ENCODE data around the gene KIRREL2.
"Not testable (repeated sequence)": the region's sequence is repeated elsewhere in the genome, so short reads cannot be mapped to it uniquely, and the experiment has no call there.

The KIRREL2 gene
- total RNA-seq: 0.13 to 0.20 reads per million in 2 donors

DNA sequence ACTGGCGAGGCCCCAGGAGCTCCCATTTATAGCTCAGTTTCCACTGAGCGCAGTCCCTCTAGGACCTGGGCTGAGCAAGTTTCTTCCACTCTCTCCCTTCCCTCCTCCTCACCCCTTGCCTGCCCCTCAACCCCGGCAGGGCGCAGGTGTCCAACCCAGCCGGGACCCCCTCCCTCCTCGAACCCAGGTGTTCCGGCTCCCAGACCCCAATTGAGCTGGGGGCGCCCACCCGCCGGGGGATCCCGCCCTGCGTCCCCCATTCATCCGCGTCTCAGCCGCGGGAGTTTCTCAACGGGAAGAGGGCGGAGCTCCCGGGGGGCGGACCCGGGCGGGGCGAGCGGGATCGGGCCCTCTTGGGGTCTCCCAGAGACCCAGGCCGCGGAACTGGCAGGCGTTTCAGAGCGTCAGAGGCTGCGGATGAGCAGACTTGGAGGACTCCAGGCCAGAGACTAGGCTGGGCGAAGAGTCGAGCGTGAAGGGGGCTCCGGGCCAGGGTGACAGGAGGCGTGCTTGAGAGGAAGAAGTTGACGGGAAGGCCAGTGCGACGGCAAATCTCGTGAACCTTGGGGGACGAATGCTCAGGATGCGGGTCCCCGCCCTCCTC lies at the start of gene KIRREL2:
TSS of gene KIRREL2 (plus strand) at position 366 of the 604 bp plus-strand sequence. CDS start at position 575, 209 bp downstream.
- DNase-seq: no peak

DNA sequence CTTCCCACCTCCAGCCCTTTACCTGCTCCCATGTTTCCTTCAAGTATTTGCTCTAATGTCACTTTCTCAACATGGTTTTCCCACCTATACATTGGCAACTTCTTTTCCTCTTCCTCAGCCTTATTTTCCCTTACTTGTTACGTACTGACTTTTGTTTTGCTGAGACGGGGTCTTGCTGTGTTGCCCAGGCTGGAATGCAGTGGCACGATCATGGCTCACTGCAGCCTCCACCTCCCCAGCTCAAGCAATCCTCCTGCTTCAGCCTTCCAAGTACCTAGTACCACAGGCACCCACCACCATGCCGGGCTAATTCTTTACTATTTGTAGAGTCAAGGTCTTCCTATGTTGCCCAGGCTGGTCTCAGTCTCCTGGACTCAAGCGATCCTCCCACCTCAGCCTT lies 49.1 kb upstream of the KIRREL2 start:
- DNase-seq: no peak

DNA sequence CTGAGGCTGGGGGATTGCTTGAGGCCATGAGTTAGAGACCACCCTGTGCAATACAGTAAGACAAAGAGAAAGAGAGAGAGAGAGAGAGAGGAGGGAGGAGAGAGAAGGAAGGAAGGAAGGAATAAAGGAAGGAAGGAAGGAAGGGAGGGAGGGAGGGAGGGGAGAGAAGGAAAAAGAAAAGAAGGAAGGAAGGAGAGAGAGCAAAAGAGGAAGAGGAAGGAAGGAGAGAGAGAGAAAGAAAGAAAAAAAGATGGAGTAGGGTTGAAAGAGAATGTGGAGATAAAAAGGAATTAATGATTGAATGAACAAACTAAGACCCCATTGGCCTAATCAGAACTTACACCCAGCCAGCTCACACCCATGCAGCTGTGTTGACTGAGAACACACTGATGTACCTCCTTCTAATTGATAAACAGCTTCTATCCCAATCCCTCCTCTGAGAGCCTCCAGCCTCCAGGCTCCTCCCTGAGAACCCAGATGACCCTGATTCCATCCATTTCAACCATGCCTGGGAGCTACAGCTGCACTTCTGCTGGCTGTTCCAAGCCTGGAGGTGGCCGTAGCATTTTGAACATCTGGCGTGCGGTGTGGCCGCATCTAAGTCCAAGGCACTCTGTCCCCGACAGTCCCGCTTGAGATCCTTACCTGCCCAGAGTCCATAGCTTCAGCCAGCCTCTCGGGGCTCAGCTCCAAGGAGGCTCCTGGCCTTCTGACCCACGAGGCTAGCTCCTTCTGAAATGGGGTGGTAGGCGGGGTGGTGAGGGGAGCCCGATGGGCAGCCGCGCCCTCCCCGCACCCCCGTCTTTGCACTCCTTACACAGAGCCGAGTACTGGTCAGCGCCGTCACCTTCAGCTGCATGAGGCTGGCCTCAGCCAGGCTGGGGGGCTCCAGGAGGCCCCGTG lies 45.1 kb upstream of the KIRREL2 start:
- DNase-seq: no peak

DNA sequence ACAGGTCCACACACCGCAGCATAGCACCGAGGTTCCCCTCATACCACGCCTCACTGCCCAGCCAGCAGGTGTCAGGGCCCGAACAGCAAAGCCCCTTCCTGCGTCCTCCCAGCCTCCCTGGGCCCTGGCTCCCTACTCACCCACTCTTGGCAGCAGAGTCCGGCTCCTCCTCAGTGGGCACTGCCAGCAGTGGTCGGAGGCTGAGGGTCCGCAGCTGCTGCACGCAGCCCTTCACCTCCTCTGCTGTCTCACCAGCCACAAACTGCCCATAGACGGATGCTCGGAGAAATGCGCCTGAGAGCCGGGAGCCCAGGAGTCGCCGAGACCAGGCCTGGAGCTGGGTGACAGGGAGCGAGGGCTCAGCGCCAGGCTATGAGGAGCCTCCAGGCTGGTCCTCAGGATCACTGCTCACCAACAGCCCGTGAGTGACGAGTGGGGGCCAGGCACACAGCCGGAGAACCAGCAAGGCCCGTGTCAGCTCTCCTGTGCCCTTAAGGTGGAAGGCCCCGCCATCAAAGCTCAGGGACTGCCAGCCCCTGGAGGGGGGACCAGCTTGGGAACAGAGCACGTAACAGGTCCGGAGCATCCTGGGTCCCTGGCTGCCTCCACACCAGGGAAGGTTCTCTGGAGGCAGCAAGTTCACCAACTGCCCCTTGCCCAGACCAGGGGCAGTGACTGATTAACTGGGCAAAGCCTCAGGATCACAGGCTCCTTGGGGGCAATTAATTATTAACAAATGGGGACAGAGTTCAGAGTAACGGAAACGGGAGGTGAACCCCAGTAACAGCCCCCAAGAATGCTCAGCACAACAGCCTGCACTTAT lies 44.3 kb upstream of the KIRREL2 start, which contains the start of gene PRODH2:
TSS of gene PRODH2 (minus strand) at position 626 of the 823 bp plus-strand sequence. CDS start at position 586, 40 bp downstream.
- DNase-seq: no peak

DNA sequence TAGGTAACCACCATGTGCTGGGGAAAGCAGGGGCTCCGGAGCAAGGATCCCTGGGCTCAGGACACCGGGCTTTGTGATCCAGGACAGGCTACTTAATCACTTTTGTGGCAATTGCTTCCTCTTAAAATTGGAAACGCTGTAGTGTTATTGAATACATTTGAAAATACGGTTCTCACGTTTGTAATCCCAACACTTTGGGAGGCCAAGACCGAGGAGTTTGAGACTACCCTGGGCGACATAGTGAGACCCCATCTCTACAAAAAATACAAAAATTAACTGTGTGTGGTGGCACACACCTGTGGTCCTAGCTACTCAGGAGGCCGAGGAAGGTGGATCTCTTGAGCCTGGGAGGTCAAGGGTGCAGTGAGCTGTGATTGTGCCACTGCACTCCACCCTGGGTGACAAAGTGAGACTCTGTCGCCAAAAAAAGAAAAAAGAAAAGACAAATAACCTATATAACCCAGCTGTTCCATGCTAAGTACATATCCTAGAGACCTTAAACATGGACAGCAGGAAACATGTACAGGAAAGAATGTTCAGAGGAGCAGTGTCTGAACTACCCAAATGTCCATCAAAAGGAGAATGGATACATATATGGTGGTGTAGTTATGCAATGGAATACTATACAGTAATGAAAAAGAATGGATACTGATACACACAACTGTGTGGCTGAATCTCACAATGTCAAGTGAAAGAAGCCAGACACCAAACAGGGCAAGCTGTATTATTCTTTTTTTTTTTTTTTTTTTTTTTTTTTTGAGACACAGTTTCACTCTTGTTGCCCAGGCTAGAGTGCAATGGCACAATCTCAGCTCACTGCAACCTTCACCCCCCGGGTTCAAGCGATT lies 43.4 kb upstream of the KIRREL2 start:
- DNase-seq: no peak

DNA sequence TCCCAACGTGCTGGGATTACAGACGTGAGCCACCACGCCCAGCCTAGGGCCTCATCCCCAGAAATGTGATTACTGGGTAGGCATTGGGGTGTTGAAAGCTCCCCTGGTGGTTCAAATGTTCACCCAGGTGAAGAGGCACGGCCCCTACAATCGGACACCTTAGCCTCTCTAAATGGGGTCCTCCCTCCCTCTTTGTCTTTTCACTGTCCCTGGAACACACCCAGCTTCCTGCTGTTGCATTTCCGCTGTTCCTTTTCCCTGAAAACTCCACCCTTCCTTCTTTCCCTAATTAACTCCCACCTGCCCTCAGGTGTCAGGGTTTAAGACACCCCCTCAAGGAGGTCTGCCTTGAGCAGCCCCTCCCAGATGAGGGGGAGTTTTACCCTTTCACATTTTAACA lies 40.4 kb upstream of the KIRREL2 start:
- no peak for DNase-seq

DNA sequence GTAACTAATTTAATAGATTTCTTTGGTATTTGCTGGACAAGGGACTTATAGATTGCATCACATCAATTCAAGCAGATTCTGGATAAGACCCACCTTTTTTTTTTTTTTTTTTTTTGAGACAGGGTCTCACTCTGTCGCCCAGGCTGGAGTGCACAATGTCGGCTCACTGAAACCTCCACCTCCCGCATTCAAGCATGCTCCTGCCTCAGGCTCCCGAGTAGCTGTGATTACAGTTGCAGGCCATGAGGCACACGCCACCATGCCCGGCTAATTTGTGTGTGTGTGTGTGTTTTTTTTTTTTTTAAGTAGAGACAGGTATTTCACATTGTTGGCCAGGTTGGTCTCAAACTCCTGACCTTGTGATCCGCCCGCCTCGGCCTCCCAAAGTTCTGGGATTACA lies 39.9 kb upstream of the KIRREL2 start:
- DNase-seq: no peak

DNA sequence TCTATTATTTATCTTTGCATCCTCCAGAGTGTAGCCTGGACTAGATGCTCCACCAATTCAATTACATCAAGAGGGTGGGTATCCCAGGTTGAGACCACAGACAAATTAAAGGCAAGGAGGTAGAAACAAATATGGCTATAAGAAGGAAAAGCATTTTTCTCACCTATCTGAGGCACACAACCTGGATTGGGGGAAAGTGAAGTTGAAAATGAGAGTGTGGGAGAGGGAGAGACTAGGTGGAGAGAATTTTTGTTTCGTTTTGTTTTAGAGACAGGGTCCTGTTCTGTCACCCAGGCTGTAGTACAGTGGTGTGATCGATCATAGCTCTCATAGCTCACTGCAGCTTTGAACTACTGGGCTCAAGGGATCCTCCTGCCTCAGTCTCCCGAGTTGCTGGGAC lies 38.3 kb upstream of the KIRREL2 start:
- no peak for DNase-seq

DNA sequence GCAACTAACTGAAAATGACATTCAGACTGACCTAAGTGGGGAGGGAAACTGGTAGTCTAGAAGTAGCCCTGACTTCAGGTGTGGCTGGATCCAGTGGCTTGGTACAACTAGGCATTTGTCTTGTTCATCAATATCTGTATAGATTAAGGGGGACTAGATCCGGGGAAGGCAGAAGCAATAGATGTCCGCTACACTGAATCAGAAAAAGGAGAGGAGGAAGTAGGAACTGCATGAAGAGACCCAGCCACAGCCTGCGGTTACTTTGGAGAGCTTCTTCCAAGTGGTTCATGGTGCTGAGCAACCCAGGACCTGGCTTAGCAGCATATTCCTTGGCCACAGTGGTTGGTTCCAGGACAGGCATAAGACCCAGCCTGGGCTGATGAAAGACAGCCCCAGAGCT lies 34.1 kb upstream of the KIRREL2 start:
- DNase-seq: no peak

DNA sequence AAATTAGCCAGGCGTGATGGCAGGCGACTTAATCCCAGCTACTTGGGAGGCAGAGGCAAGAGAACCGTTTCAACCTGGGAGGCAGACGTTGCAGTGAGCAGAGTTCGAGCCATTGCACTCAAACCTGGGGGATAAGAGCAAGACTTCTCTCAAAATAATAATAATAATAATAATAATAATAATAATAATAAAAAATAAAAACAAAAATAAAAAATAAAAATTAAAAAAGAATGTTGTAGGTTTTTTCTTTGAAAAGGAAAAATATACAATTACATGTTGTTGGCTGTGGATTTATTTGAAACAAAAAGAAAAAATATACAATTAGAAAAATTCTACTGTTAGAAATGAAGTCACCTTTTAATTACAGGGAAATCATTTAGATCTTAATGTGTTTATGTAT lies 32.6 kb upstream of the KIRREL2 start:
- DNase-seq: no peak

DNA sequence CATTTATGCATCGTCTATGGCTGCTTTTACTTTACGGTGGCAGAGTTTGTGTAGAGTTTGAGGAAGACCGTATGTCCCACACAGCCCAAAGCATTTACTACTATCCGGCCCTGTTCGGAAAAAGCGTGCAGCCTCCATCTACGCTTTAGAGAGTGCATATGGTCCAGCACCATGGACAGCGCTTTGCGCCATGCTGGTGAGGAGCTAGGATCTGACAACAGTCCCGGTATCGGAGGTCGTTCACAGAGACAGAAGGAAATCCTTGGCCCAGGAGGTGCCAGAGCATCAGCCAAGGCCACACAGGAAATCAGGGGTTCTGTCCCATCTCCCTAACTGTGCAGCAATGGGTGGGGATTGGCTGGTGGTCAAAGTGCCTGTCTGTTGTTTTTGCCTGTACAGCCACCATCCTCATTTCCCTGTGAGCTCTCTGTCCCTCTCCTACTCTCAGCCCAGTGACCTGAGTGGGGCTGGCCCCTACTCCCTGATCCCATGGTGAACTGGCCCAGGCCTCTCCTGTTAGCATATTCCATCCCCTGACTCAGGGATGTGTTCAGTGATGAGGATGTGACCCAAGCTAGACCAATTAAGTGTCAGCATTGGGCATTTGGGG lies 27.9 kb upstream of the KIRREL2 start:
- no peak for DNase-seq

DNA sequence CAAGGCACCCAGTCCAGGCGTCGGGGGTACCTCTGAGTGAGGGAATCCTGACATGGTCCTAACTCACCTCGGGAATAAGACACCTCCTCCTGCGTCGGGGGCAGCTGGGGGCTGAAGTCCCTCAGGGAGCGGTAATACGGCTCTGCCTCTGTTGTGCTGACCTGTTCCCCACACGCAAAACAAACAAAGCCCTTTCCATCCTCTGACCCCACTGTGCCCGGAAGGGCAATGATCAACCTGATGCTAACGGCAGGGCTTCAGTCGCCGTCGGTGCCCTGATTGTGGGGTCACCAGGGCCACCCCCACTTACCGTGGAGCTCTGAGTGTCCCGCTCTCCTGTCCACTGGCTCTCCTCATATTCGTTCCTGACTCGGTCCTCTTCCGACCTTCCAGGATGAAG lies 25.7 kb upstream of the KIRREL2 start:
- DNase-seq: no peak

DNA sequence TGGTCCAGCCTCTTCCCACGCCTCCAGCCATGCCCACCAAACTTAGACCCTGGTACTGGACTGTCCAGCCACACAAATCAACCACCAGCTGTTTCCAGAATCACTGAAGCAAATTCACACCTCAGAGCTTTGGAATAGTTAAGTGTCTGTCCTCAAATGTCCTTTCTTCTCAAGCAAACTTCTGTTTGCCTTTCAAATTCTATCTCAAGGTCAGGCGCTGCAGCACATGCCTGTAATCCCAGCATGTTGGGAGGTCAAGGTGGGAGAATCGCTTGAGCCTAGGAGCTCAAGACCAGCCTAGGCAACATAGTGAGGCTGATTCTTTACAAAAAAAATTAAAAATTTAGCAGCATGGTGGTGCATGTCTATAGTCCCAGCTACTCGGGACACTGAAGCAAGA lies 24.7 kb upstream of the KIRREL2 start:
- no peak for DNase-seq

DNA sequence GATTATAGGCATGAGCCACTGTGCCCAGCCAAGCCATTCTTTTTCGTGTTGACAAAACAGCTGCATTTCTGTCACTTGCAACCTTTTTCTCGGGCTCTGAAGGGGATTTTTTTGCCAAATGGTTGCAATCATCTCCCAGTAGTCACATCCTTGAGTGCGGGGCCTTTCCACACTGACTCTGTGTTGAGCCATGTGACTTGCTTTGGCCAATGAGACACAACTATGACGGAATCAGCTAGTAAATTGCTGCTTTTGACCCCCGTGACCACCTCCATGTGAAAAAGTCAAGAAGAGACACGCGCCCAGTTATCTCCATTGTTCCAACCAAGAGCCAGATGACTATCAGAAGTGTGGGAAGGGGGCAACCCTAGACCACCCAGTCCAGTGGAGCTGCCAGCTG lies 22.7 kb upstream of the KIRREL2 start:
- no peak for DNase-seq

DNA sequence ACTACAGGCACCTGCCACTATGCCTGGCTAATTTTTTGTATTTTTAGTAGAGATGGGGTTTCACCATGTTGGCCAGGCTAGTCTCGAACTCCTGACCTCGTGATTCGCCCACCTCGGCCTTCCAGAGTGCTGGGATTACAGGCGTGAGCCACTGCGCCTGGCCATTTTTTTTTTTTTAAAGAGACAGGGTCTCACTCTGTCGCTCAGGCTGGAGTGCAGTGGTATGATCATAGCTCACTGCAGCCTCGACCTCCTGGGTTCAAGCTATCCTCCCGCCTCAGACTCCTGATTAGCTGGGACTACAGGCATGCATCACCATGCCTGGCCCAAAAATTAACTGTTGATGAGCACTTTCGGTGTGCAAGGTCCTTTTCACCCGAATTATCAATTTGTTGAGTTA lies 20.6 kb upstream of the KIRREL2 start:
- not testable (repeated sequence) for DNase-seq

DNA sequence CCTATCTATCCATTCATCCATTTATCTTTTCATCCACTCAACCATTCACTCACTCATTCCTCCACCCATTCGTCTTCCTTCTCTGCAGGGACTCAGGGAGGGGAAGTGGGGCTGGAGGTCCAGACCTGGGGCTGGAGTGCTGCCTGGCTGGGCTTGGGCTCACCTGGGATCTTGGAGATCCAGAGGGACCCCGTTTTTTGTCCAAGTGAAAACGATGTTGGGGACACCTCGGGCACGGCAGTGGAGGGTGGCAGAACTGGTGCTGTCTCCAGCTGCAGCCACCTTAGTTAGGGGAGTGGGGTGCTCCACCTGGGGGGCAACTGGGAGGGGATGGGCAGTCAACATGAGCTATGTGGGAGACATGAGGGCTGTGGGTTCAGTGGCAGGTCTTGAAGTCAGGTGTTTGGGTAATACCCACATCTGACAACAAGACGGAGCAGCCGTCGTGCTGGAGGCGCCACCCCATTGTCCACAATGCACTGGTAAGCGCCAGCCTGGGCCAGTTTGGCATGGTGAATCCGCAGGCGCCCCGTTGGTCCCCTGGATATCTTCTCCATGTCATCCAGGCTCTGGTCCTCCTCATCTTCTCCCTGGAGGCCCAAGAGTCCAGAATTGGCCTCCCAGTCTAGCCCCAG lies 14.6 kb upstream of the KIRREL2 start:
- no peak for DNase-seq

DNA sequence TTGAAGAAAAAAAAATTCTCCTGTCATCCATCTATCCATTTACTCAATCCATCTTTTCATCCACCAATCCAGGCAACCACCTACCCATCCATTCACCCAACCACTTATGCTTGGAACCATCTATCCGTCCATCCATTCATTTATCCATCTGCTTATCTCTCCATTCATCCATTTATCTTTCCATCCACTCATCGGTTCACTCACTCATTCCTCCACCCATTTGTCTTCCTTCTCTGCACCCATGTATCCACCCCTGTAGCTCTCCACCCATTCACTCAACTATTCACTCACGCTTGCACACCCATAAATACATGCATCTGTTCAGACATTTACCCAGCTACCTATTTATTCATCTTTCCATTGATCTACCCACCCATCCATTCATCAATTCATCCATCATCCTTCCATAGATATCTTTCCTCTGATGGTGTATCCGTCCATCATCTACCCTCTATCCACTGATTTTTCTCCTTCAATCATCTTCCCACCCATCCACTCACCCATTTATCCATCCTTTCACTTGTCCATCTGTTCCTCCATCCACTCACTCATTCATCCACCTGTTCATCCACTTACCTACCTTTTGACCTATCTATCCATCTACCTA lies 13.9 kb upstream of the KIRREL2 start:
- DNase-seq: no peak

DNA sequence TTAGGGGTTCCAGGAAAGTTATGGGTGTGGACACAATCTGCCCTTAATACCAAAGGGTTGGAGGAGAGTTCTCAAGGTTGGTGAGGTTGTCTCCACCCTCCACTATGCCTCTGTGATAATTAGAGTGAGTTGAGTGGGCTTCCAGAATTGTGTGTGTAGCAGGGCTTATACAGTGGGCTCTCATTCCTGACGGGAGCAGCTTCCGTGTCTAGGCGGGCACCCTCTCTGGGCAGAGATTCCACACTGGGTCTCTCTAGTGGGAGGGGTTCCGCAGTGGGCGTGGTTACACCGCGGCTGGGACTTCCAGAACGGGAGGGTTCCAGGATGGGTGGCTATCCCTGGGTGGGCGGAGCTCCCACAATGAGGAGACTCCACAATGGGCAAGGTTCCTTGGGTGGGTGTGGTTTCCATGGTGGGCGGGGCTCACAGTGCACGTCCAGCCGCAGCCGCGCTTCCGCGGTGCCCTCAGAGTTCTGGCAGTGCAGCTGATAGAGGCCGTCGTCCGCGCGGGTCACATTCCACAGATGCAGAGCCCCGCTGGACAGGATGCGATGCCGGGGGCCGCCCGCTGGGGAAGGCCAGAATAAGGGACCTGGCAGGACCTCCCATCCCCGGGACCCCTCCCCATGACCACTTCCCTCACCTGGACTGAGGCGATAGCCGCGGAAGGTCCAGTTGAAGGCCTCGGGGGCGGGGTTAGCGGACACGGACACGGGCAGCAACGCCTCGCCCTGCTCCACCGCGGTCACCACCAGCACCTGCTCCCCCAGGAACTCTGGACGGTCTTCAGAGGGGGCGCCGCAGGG lies 12.8 kb upstream of the KIRREL2 start:
- no peak for DNase-seq

DNA sequence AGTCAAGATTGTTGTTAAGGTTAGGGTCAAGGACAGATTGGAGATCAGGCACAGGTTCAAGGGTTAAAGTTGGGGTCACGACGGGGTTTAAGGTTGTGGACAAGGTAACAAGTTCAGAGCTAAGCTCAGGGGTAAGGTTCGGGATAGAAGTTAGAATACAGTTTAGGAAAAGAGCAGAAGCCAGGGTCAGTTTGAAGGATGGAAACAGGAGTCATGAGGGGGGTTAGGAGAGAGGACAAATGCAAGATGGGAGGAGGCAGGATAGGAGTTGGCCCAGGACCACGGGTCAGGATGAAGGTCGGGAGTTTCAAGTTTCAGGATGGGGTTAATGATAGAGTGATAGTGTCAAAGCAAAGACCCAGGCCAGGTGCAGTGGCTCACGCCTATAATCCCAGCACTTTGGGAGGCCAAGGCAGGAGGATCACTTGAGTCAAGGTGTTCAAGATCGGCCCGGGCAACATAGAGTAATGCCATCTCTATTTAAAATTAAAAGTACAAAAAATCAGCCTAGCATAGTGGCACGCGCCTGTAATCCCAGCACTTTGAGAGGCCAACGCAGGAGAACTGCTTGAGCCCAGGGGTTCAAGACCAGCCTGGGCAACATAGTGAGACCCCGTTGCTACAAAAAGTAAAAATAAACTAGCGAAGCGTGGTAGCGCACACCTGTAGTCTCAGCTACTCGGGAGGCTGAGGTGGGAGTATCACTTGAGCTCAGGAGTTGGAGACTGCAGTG lies 12.1 kb upstream of the KIRREL2 start:
- DNase-seq: no peak
